ENCODE results near the gene AP4S1.

AP4S1 gene

DNA sequence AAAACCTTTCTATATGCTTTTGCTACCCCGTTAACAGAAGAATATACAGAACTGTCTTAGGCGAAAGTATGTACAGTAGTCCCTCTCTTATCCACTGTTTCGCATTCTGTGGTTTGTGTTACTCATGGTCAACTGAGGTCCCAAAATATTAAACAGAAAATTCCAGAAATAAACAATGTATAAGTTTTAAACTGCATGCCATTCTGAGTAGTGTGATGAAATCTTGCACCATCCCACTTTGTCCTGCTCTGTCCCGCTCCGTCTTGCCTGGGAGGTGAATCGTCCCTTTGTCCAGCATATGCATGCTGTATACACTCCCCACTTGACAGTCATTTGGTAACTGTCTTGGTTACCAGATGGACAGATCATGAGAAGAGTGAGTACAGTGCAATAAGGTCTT lies 70.8 kb downstream of the AP4S1 start:
- Histone ChIP-seq H3F3A (ENCODE audit: insufficient read depth) (peaks cover 9% of the 10 kb centered on the region; the same call in 1 of the 2 replicates), H3K27ac (ENCODE audit: low read depth, low read length) (no peak overlapping the region), H3K9me2 (replicated peaks; ENCODE audit: insufficient read depth, low read length) (no peaks in the 10 kb centered on the region), H3K4me3 (ENCODE audit: insufficient read depth, low read length, poor library complexity, severe bottlenecking) (no peak overlapping the region), H3K9me3 (ENCODE audit: insufficient read depth, low read length) (no peaks in the 10 kb centered on the region), H3K27me3 (ENCODE audit: low read length) (no peaks in the 10 kb centered on the region), H3K79me2 (ENCODE audit: insufficient read depth, low read length) (no peaks in the 10 kb centered on the region), H2AFZ (ENCODE audit: low read depth, low read length, severe bottlenecking) (no peak overlapping the region), H3K36me3 (ENCODE audit: low read length) (peaks cover 20% of the 10 kb centered on the region; the same call in 1 of the 2 replicates), H3K4me2 (ENCODE audit: low read depth, low read length, poor library complexity, severe bottlenecking) (no peak overlapping the region), H4K20me1 (ENCODE audit: low read depth, low read length) (no peaks in the 10 kb centered on the region), H3K9ac (ENCODE audit: low read length) (no peak overlapping the region)
- TF ChIP-seq EZH2phosphoT487 (conservative IDR thresholded peaks at IDR 0.05; ENCODE audit: low read length): no peak
- TF ChIP-seq, protein P1, sequence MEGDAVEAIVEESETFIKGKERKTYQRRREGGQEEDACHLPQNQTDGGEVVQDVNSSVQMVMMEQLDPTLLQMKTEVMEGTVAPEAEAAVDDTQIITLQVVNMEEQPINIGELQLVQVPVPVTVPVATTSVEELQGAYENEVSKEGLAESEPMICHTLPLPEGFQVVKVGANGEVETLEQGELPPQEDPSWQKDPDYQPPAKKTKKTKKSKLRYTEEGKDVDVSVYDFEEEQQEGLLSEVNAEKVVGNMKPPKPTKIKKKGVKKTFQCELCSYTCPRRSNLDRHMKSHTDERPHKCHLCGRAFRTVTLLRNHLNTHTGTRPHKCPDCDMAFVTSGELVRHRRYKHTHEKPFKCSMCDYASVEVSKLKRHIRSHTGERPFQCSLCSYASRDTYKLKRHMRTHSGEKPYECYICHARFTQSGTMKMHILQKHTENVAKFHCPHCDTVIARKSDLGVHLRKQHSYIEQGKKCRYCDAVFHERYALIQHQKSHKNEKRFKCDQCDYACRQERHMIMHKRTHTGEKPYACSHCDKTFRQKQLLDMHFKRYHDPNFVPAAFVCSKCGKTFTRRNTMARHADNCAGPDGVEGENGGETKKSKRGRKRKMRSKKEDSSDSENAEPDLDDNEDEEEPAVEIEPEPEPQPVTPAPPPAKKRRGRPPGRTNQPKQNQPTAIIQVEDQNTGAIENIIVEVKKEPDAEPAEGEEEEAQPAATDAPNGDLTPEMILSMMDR (IDR thresholded peaks at IDR 0.05; ENCODE audit: insufficient read depth, low read length, poor library complexity, severe bottlenecking): no peak

DNA sequence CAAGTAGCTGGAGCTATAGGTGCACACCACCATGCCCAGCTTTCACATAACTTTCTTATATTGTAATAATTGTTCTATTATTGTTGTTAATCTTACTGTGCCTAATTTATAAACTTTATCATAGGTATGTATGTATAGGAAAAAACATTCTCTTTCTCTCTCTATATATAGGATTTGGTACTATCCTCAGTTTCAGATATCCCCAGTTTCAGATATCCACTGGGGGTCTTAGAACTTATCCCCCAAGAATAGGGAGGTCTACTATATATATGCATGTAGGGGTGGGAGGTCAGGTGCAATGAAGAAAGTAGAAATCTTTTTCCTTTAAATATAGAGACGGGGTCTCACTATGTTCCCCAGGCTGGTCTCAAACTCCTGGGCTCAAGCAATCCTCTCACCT lies 71.6 kb downstream of the AP4S1 start:
- TF ChIP-seq, protein P1 (IDR thresholded peaks at IDR 0.05; ENCODE audit: insufficient read depth, low read length, poor library complexity, severe bottlenecking): no peak
- TF ChIP-seq EZH2phosphoT487 (conservative IDR thresholded peaks at IDR 0.05; ENCODE audit: low read length): no peak
- Histone ChIP-seq H3K79me2 (ENCODE audit: insufficient read depth, low read length) (no peaks in the 10 kb centered on the region), H3K9me3 (ENCODE audit: insufficient read depth, low read length) (no peaks in the 10 kb centered on the region), H3K36me3 (ENCODE audit: low read length) (peaks cover 26% of the 10 kb centered on the region; the same call in 1 of the 2 replicates), H3K4me3 (ENCODE audit: insufficient read depth, low read length, poor library complexity, severe bottlenecking) (no peak overlapping the region), H2AFZ (ENCODE audit: low read depth, low read length, severe bottlenecking) (no peak overlapping the region), H3K4me2 (ENCODE audit: low read depth, low read length, poor library complexity, severe bottlenecking) (no peak overlapping the region), H3K27ac (ENCODE audit: low read depth, low read length) (no peak overlapping the region), H3K9me2 (replicated peaks; ENCODE audit: insufficient read depth, low read length) (no peaks in the 10 kb centered on the region), H3F3A (ENCODE audit: insufficient read depth) (peaks cover under 1% of the 10 kb centered on the region; the same call in 1 of the 2 replicates), H3K27me3 (ENCODE audit: low read length) (no peaks in the 10 kb centered on the region), H4K20me1 (ENCODE audit: low read depth, low read length) (no peaks in the 10 kb centered on the region), H3K9ac (ENCODE audit: low read length) (no peak overlapping the region)

DNA sequence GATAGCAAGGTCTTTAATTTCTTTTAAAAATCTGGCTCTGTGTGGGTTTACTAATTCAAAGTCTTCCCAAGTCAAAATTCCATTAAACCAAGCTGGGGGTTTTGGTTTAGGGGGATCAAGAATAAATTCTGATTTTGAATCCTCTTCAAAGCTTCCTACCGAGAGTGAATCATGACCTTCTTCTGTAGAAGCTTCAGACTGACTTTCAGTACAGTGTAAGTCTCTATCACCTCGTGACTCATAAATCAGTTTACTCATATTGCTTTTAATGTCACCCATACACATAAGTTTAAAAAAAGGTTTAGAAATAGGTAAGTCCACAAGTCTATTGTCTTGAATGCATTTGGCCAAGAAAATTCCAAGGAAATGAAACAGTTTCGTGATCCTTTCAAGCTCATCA lies 81.3 kb downstream of the AP4S1 start:
- TF ChIP-seq EZH2phosphoT487 (conservative IDR thresholded peaks at IDR 0.05; ENCODE audit: low read length): no peak
- TF ChIP-seq, protein P1 (IDR thresholded peaks at IDR 0.05; ENCODE audit: insufficient read depth, low read length, poor library complexity, severe bottlenecking): no peak
- H3F3A ChIP-seq (ENCODE audit: insufficient read depth): 0 out of 2 replicates have a peak, but pooled peaks cover 4% of the 10 kb centered on the region
- H3K27me3 ChIP-seq (ENCODE audit: low read length): no peaks in the 10 kb centered on the region
- H4K20me1 ChIP-seq (ENCODE audit: low read depth, low read length): no peaks in the 10 kb centered on the region
- no peak overlapping the region for H3K4me3 ChIP-seq (ENCODE audit: insufficient read depth, low read length, poor library complexity, severe bottlenecking)
- no peak overlapping the region for H2AFZ ChIP-seq (ENCODE audit: low read depth, low read length, severe bottlenecking)
- H3K36me3 ChIP-seq (ENCODE audit: low read length): peaks cover 57% of the 10 kb centered on the region
- H3K9me2 ChIP-seq (replicated peaks; ENCODE audit: insufficient read depth, low read length): no peaks in the 10 kb centered on the region
- no peaks in the 10 kb centered on the region for H3K9me3 ChIP-seq (ENCODE audit: insufficient read depth, low read length)
- no peak overlapping the region for H3K4me2 ChIP-seq (ENCODE audit: low read depth, low read length, poor library complexity, severe bottlenecking)
- H3K9ac ChIP-seq (ENCODE audit: low read length): no peak overlapping the region
- no peaks in the 10 kb centered on the region for H3K79me2 ChIP-seq (ENCODE audit: insufficient read depth, low read length)
- no peak overlapping the region for H3K27ac ChIP-seq (ENCODE audit: low read depth, low read length)

Measured in SU-DHL-6 (cell line).